DND-41 (cell line): ENCODE data around the gene FASTK.

Experiments used
- EZH2 ChIP-seq: IDR thresholded peaks from 3 replicates; pipeline ENCODE4 v1.6.1; 2012; ENCODE audit warnings: borderline replicate concordance, low read depth, mild to moderate bottlenecking, moderate library complexity, low read length, inconsistent platforms; ENCODE audit not compliant: severe bottlenecking
- TF ChIP-seq, protein P1 (sequence below): IDR thresholded peaks from 2 replicates; pipeline ENCODE4 v1.5.1; 2012; ENCODE audit warnings: borderline replicate concordance, low read length, moderate library complexity, mild to moderate bottlenecking; ENCODE audit not compliant: poor library complexity, severe bottlenecking; ENCODE audit errors: extremely low read depth

DNA sequence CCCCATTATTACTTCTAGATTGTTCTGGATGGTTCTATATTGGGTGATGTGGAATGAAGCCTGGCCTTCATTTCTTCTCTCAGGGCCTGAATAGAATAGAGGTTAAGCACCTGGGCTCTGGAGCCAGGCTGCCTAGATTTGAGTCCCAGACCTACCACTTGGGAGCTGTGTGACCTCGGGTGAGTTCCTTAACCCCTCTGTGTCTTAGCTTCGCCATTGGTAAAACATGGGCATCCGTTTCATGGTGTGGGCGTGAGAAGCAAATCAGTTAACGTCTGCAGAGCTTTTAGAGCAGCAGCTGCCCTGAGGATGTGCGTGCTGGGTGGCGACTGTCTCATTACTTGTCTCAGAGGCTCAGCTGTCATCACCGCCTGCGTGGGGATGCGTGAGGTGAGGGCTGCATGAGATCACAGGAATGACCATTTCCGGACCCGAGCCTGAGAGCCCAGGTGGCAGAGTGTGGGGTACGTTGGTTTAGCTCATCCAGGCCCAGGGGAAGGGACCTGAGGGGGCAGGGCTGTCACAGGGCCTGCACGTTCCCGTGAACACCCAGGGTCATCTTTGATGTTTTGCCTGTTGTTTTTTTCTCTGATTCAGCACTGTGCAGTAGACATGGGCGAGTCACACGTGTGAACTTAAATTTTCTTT, 15.3 kb upstream of the FASTK start:
- TF ChIP-seq, protein P1, sequence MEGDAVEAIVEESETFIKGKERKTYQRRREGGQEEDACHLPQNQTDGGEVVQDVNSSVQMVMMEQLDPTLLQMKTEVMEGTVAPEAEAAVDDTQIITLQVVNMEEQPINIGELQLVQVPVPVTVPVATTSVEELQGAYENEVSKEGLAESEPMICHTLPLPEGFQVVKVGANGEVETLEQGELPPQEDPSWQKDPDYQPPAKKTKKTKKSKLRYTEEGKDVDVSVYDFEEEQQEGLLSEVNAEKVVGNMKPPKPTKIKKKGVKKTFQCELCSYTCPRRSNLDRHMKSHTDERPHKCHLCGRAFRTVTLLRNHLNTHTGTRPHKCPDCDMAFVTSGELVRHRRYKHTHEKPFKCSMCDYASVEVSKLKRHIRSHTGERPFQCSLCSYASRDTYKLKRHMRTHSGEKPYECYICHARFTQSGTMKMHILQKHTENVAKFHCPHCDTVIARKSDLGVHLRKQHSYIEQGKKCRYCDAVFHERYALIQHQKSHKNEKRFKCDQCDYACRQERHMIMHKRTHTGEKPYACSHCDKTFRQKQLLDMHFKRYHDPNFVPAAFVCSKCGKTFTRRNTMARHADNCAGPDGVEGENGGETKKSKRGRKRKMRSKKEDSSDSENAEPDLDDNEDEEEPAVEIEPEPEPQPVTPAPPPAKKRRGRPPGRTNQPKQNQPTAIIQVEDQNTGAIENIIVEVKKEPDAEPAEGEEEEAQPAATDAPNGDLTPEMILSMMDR, result no peak
- no peak for TF ChIP-seq EZH2
